ENCODE measurements around the gene UBAP1L. TPM values are rescaled to one million over a fixed set of nuclear protein-coding genes. Genes with fewer than 3 reads are reported as not detected.

Gene UBAP1L
- total RNA-seq, 4 donors from 2014 or later: 3.0 to 8.7 (median 5.5) TPM

- Histone ChIP-seq H3K4me1 (peaks cover 4 to 43% (median 6%) of the 10 kb centered on the region in 4 donors), H3K27ac (no peak overlapping the region), H3K36me3 (peaks cover 0 to 6% (median 0%) of the 10 kb centered on the region in 3 donors), H3K27me3 (no peaks in the 10 kb centered on the region), H3K9me3 (no peaks in the 10 kb centered on the region), H3K4me3 (no peak overlapping the region)
- DNase-seq: no peak
- no peak for TF ChIP-seq POLR2A (IDR thresholded peaks at IDR 0.05)
- TF ChIP-seq CTCF (IDR thresholded peaks at IDR 0.05): no peak
Measured at GRCh38 chr15:65058394-65059368, 56.3 kb downstream of the UBAP1L start.

DNA sequence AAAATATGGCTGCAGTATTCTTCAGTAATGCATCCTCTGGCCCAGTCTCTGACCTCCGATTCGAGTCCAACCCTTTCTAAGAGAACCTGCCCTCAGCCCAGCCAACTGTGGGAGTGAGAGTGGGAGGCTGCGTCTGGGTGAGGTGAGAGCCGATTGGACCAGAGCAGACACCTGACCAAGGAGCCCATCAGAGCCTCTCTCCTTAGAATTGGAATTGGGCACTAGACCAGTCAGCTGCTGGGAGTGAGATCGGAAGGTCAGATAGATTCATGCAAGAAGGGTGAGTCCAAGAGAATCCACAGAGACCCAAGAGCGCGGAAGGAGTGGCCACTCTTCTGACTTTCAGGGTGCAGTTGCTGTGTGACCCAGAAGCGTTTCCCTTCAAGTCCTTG is 57.5 kb downstream of the UBAP1L start:
- no peak for DNase-seq

DNA sequence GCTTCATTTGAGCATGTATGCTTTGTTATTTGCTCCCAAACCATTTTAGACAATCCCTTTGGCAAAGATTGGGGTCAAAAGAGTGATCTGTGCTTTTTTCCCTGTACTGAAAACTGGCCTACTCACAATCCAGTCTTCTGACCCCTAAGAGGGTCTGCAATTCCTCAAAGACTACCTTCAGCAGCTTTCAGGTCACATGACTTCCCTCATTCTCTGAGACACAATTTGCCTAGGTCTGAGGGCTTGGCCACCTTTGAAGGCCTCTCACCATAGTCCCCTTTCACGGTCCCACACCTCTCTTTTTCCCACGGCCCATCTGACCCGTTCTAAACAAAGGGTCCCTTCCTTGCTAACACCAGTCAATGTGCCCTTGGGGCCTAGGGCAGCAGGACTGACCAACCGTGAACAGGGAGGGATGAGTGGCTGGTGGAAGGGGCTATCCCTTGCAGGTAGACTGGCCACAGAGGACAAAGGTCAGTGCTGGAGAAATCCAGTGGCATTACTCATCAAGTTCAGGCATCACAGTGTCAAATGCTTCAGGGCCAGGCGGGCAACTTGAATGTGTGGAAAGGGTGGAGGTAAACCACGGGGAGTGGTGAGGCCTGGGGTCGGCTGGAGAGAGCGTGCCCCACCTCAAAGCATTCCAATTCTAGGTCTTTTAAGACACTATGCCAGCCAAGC is 58.0 kb downstream of the UBAP1L start:
- H3K4me1 ChIP-seq: peaks cover 4 to 43% (median 6%) of the 10 kb centered on the region in 4 donors
- H3K27ac ChIP-seq: peak overlapping the region in 3 of 4 donors; percentile 41 to 81 (median 73)
- H3K36me3 ChIP-seq: peaks cover 0 to 17% (median 0%) of the 10 kb centered on the region in 3 donors
- peak in 2 of 3 donors; percentile 70 to 88 for DNase-seq
- H3K4me3 ChIP-seq: no peak overlapping the region
- no peaks in the 10 kb centered on the region for H3K27me3 ChIP-seq
- TF ChIP-seq CTCF (IDR thresholded peaks at IDR 0.05) (no peak), POLR2A (IDR thresholded peaks at IDR 0.05) (no peak)
- H3K9me3 ChIP-seq: no peaks in the 10 kb centered on the region

More for the DNA sequence above, 57.5 kb downstream of the UBAP1L start:
- TF ChIP-seq CTCF (IDR thresholded peaks at IDR 0.05) (no peak), POLR2A (IDR thresholded peaks at IDR 0.05) (no peak)
- H3K4me3 ChIP-seq: no peak overlapping the region
- H3K4me1 ChIP-seq: peaks cover 4 to 43% (median 6%) of the 10 kb centered on the region in 4 donors
- no peaks in the 10 kb centered on the region for H3K27me3 ChIP-seq
- peaks cover 0 to 15% (median 0%) of the 10 kb centered on the region in 3 donors for H3K36me3 ChIP-seq
- H3K9me3 ChIP-seq: no peaks in the 10 kb centered on the region
- H3K27ac ChIP-seq: peak overlapping the region in 2 of 4 donors; percentile 44 to 81

DNA sequence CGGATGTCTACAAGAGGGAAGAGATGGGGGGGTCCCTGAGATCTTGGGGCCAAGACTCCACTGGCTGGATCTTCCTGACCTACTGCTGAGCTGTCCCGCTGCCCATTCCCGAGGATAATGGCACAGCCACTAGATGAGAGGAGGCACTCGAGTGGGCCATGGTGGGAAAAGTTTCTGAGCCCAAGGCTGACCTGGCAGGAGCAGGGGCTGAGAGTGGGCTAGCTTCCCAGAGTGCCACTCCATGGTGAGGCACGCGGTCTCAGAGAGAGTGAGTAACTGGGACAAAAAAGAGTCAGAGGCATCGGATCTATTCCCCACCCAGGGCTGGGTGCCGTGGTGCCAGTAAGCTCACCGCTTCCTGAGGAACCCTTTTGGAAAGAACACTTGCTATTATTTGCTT is 58.9 kb downstream of the UBAP1L start:
- Histone ChIP-seq H3K27me3 (no peaks in the 10 kb centered on the region), H3K4me1 (peaks cover 4 to 40% (median 6%) of the 10 kb centered on the region in 4 donors), H3K4me3 (no peak overlapping the region), H3K36me3 (peaks cover 0 to 17% (median 0%) of the 10 kb centered on the region in 3 donors), H3K9me3 (no peaks in the 10 kb centered on the region), H3K27ac (peak overlapping the region in 3 of 4 donors; percentile 14 to 81 (median 58))
- DNase-seq: no peak
- TF ChIP-seq POLR2A (IDR thresholded peaks at IDR 0.05) (no peak), CTCF (IDR thresholded peaks at IDR 0.05) (no peak)

DNA sequence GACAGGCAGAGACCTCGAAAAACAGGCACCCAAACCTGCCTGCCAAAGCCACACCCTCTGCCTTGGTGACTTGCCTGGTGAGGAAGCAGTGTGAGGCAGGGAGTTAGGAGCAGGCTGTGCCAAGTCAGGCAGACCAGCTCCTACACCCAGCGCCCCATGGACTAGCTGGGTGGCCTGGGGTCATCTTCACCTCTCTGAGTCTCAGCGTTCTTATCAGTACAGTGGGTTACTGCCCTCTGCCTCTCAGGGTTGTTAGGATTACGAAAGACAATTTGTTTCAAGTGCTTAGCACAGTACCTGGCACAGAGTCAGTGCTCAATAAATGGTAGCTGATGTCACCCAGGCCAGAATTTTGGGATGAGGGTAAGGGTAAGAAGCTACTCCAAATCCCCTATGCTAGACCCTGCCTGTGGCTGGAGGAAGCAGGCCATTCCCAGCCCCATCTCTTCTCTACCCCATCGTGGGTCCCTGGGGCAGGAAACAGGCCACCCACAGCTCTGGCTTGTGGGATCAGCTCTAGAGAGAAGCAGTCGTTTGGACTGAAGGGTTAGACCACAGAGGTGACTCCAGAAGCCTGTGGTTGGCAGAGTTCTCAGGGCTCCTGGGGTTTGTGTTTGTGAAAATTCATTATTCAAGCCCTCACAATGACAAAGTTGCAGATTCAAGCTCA is 59.7 kb downstream of the UBAP1L start:
- Histone ChIP-seq H3K27me3 (no peaks in the 10 kb centered on the region), H3K27ac (peak overlapping the region in 3 of 4 donors; percentile 34 to 81 (median 58)), H3K4me3 (no peak overlapping the region), H3K36me3 (peaks cover 0 to 17% (median 0%) of the 10 kb centered on the region in 3 donors), H3K4me1 (peaks cover 4 to 33% (median 6%) of the 10 kb centered on the region in 4 donors), H3K9me3 (no peaks in the 10 kb centered on the region)
- TF ChIP-seq POLR2A (IDR thresholded peaks at IDR 0.05) (no peak), CTCF (IDR thresholded peaks at IDR 0.05) (peak in 1 of 6 experiments; percentile 8)
- peak in 2 of 3 donors; percentile 82 to 89 for DNase-seq

Measured in Peyer's patch (tissue), 4 donors.